Endothelial cell of umbilical vein (primary cell): ENCODE measurements around the gene FAM174B. TPM values are rescaled to one million over a fixed set of nuclear protein-coding genes. Genes with fewer than 3 reads are reported as not detected.

Experiments used
- BruUV-seq: library from RNA; stranded (reverse); fragments of 400-500 nt; replicated peaks from 2 replicates; lab custom pipeline; 2021; lab: Mats Ljungman, UMichigan
- CTCF ChIA-PET: fragments of 300-600, 350-600 bp; sonication (Branson Sonifier 250); formaldehyde crosslinking; loops from one replicate; lab custom pipeline; 2021; ENCODE audit warnings: antibody characterized with exemption, inconsistent platforms; lab: Charles Lee
- POLR2A ChIA-PET: fragments of 300-600, 350-600 bp; sonication (Branson Sonifier 250); formaldehyde crosslinking; loops from one replicate; lab custom pipeline; 2021; ENCODE audit warnings: antibody characterized with exemption, inconsistent platforms; lab: Charles Lee
- DNase-seq: peaks from one replicate; pipeline ENCODE4 v3.0.0-alpha.2; 2011; ENCODE audit warnings: low read depth, low spot score
- FAIRE-seq: peaks from 2 replicates; lab custom pipeline; 2011; peaks lifted over from hg19 to GRCh38; lab: Jason Lieb, UNC
- H2AFZ ChIP-seq: 2 replicates; pipeline ENCODE4 v1.6.0; 2012; ENCODE audit warnings: low read depth, low read length, control low read depth, inconsistent platforms
- H3K27ac ChIP-seq: 2 replicates; pipeline ENCODE4 v1.5.1; 2011; ENCODE audit warnings: low read depth, mild to moderate bottlenecking, control low read depth, low read length, moderate library complexity; ENCODE audit not compliant: insufficient read depth
- H3K27me3 ChIP-seq, 2 experiments: 2 replicates each; pipeline versions ENCODE4 v1.6.0 to v1.6.1; 2011; ENCODE audit warnings: low read length in 2 of 2, mixed read lengths in 1 of 2; ENCODE audit not compliant: control insufficient read depth in 2 of 2, insufficient read depth in 2 of 2
- H3K36me3 ChIP-seq, 2 experiments: 2 replicates in 1 of 2; 3 replicates in 1 of 2; pipeline ENCODE4 v1.5.1; 2011; ENCODE audit warnings: low read length in 2 of 2, mild to moderate bottlenecking in 1 of 2, moderate library complexity in 1 of 2; ENCODE audit not compliant: control insufficient read depth in 2 of 2, insufficient read depth in 2 of 2; ENCODE audit errors: extremely low read depth in 1 of 2
- H3K4me1 ChIP-seq: 3 replicates; pipeline ENCODE4 v1.5.1; 2011; ENCODE audit warnings: mild to moderate bottlenecking, low read length; ENCODE audit not compliant: control insufficient read depth, insufficient read depth; ENCODE audit errors: extremely low read depth
- H3K4me2 ChIP-seq: 2 replicates; pipeline ENCODE4 v1.6.1; 2011; ENCODE audit warnings: low read length, control low read depth, mixed read lengths; ENCODE audit not compliant: insufficient read depth
- H3K4me3 ChIP-seq, 3 experiments: fragments of 200-600 bp in 1 of 3; sonication (generic), shearing (Covaris generic) in 1 of 3; replicated peaks in 1 of 3; 2 replicates each; pipeline ENCODE4 v1.5.1; 2011 to 2016; ENCODE audit warnings: control low read depth in 3 of 3, low read length in 3 of 3, mild to moderate bottlenecking in 2 of 3, inconsistent platforms in 1 of 3, low read depth in 1 of 3, moderate library complexity in 1 of 3; ENCODE audit not compliant: insufficient read depth in 1 of 3
- H3K79me2 ChIP-seq: 2 replicates; pipeline ENCODE4 v1.6.0; 2012; ENCODE audit warnings: low read length, inconsistent platforms; ENCODE audit not compliant: control insufficient read depth, insufficient read depth
- H3K9ac ChIP-seq: replicated peaks from 2 replicates; pipeline ENCODE3; 2011; ENCODE audit warnings: low read length, control low read depth; ENCODE audit not compliant: insufficient read depth; ENCODE audit errors: extremely low read depth
- H3K9me1 ChIP-seq: replicated peaks from 3 replicates; pipeline ENCODE4 v1.6.0; 2011; ENCODE audit warnings: mild to moderate bottlenecking, low read length; ENCODE audit not compliant: control insufficient read depth, insufficient read depth; ENCODE audit errors: extremely low read depth
- H3K9me3 ChIP-seq: replicated peaks from 2 replicates; pipeline ENCODE4 v1.5.1; 2012; ENCODE audit warnings: low read length, inconsistent platforms; ENCODE audit not compliant: control insufficient read depth, insufficient read depth
- H4K20me1 ChIP-seq: replicated peaks from 2 replicates; pipeline ENCODE3; 2011; ENCODE audit warnings: mild to moderate bottlenecking, low read length; ENCODE audit not compliant: control insufficient read depth, insufficient read depth; ENCODE audit errors: extremely low read depth
- CTCF ChIP-seq, 2 donors: IDR thresholded peaks; 1 replicate in 1 of 2; 2 replicates in 1 of 2; pipeline ENCODE4 v1.5.1; 2011; ENCODE audit warnings: low read length in 2 of 2, mild to moderate bottlenecking in 2 of 2, moderate library complexity in 2 of 2, control low read depth in 1 of 2, inconsistent platforms in 1 of 2, low read depth in 1 of 2; ENCODE audit not compliant: insufficient read depth in 1 of 2; ENCODE audit errors: extremely low read depth in 1 of 2
- EZH2 ChIP-seq: IDR thresholded peaks from 2 replicates; pipeline ENCODE4 v1.6.1; 2012; ENCODE audit warnings: borderline replicate concordance, low read depth, mild to moderate bottlenecking, moderate library complexity, low read length, inconsistent platforms; ENCODE audit not compliant: severe bottlenecking
- FOS ChIP-seq: IDR thresholded peaks from 2 replicates; pipeline ENCODE4 v1.6.1; 2011; ENCODE audit warnings: mild to moderate bottlenecking, low read length, moderate library complexity, borderline replicate concordance; ENCODE audit not compliant: insufficient read depth
- GATA2 ChIP-seq: IDR thresholded peaks from 2 replicates; pipeline ENCODE4 v1.7.0; 2011; ENCODE audit warnings: low read depth, mild to moderate bottlenecking, moderate library complexity, mixed read lengths, low read length; ENCODE audit not compliant: insufficient read length, insufficient read depth
- JUN ChIP-seq: IDR thresholded peaks from 2 replicates; pipeline ENCODE4 v1.6.1; 2011; ENCODE audit warnings: borderline replicate concordance, low read depth; ENCODE audit not compliant: insufficient read length, insufficient read depth
- POLR2A ChIP-seq: IDR thresholded peaks from 2 replicates; pipeline ENCODE4 v1.6.1; 2012; ENCODE audit warnings: low read depth, mild to moderate bottlenecking, control low read depth, low read length
- POLR2AphosphoS5 ChIP-seq: IDR thresholded peaks from 2 replicates; pipeline ENCODE4 v1.6.1; 2012; ENCODE audit warnings: low read depth, mild to moderate bottlenecking, control low read depth, low read length, moderate library complexity; ENCODE audit not compliant: insufficient read depth
- dilution Hi-C: fragments of 300-500 bp; cut with MboI; formaldehyde crosslinking; loops from one replicate; pipeline ENCODE4 v1.15.0; 2019; ENCODE audit warnings: low sequenced_read_pairs; ENCODE audit not compliant: extremely low pct_ligation_motif_present
- intact Hi-C: fragments of 100-400 bp; cut with micrococcal nuclease; formaldehyde crosslinking; loops from one replicate; pipeline ENCODE4 v1.10.0; 2022
- polyA plus RNA-seq, 4 experiments: library from polyadenylated mRNA; depleted of rRNA in 3 of 4; stranded (reverse) in 3 of 4; unstranded in 1 of 4; fragments of >200 nt; gene quantifications; 2 replicates each; pipeline versions ENCODE4 v1.2.1 to v1.2.3, GENCODE V29; 2011 to 2012; ENCODE audit warnings: missing spikeins in 1 of 4
- total RNA-seq: library from RNA; stranded (reverse); gene quantifications from 2 replicates; pipeline ENCODE4 v1.2.3, GENCODE V29; 2021

The FAM174B gene
- total and polyA plus RNA-seq, 2 donors (not counting 3 experiments of a cell fraction or from before 2014, with no cell fraction given) = 25.9 to 30.2 TPM

- dilution Hi-C loops = no loop called here
Observed at GRCh38 chr15:92584105-92584504, 71.5 kb downstream of the FAM174B start.

More at GRCh38 chr15:92584105-92584504, 71.5 kb downstream of the FAM174B start:
- Histone ChIP-seq H3K27me3 (peaks cover 0 to 2% of the 10 kb centered on the region in 2 experiments), H3K36me3 (no peaks in the 10 kb centered on the region), H4K20me1 (no peaks in the 10 kb centered on the region), H2AFZ (no peak overlapping the region), H3K9me3 (no peaks in the 10 kb centered on the region), H3K4me3 (no peak overlapping the region), H3K4me1 (no peaks in the 10 kb centered on the region), H3K9ac (no peak overlapping the region), H3K4me2 (no peak overlapping the region), H3K9me1 (no peaks in the 10 kb centered on the region), H3K79me2 (no peaks in the 10 kb centered on the region), H3K27ac (no peak overlapping the region)
- no peak for TF ChIP-seq GATA2
- TF ChIP-seq POLR2A = no peak
- TF ChIP-seq POLR2AphosphoS5 = no peak
- no peak for TF ChIP-seq FOS
- no peak for TF ChIP-seq CTCF (IDR thresholded peaks at IDR 0.05; ENCODE audit: extremely low read depth in 1 of 2, insufficient read depth in 1 of 2, low read depth in 1 of 2, low read length in 2 of 2)
- no peak for TF ChIP-seq EZH2
- no peak for TF ChIP-seq JUN
- FAIRE-seq (no peak), DNase-seq (no peak)
- POLR2A ChIA-PET = no interaction called here
- intact Hi-C loops = no loop called here
- CTCF ChIA-PET = no interaction called here
- no TSS peak for BruUV-seq
